GM12891 (cell line): ENCODE data around the gene VAMP4.

Experiments
- POLR2A ChIP-seq: IDR thresholded peaks from 2 replicates; pipeline ENCODE4 v1.6.1; 2011; ENCODE audit warnings: low read depth, low read length, control low read depth
- POLR2AphosphoS5 ChIP-seq: IDR thresholded peaks from 2 replicates; pipeline ENCODE4 v1.6.1; 2011; ENCODE audit warnings: low read depth, low read length, control low read depth
- SPI1 ChIP-seq: IDR thresholded peaks from 2 replicates; pipeline ENCODE4 v1.6.1; 2011; ENCODE audit warnings: low read depth, low read length, control low read depth
- TAF1 ChIP-seq: IDR thresholded peaks from 2 replicates; pipeline ENCODE4 v1.6.1; 2011; ENCODE audit warnings: low read depth, low read length, control low read depth

GRCh38 chr1:171762143-171762563, 20.3 kb upstream of the VAMP4 start:
- TF ChIP-seq SPI1 (no peak), POLR2A (no peak), POLR2AphosphoS5 (no peak), TAF1 (no peak)
